Stimulated activated CD4-positive, alpha-beta T cell treated with anti-CD3 and anti-CD28 coated beads, TNF-alpha, amount 100 ng/mL, for 1 hour (primary cell): ENCODE results near the gene HPS5.

ENCODE experiments used
- DNase-seq, 3 donors: peaks; one replicate each; pipeline ENCODE4 v3.0.0-alpha.2; 2020; ENCODE audit warnings: low read depth in 3 of 3, low spot score in 1 of 3

HPS5 gene

DNA sequence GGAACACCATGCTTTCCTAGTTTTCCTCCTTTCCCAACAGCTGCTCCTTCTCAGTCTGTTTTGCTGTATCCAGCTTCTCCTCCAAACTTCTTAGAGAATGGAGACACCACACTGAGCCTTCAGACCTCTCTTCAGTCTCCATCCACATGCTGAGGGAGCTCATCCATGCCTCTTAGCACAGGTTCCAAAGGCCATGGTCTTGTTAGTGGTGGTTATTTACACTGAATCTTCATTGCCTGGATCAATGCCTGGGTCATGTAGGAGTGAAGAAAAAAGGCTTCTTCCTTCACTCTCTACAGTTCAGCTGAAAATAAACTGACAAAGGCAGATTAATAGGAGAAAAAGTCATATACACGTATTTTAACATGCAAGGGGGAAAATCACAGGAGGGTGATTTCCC, 82.3 kb downstream of the HPS5 start:
- no peak for DNase-seq

DNA sequence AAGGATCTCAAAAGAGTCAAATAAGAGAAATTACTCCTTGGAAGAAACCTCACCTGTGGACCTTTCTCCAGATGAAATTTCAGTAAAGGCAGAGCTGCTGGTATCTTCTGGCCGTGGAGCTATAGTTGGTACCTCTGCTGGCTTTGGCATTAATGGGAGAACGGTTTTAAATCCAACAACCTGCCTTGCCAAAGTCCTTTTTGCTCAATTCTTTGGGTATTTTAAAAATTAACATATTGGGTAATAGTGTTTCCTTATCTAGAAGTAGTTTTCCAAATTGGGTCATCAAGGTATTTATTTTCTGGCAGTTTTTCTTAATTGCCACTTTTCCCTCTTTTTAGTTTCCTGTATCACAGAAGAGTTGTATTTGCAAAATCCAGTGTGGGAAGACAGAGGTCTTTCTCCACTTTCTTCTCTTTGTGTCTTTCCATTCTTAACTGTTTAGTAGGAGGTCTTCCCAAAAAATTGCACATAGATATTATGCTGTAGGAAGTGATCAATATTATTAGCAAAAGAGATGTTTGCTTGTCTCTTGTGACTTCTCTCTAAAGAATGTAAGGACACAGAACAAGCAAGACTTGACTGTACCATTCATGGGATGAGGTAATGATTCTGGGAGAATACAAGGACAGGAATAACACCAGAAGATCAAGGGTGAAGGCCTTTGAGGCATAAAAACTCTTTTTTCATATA, 85.1 kb downstream of the HPS5 start, which contains the start of gene SAA4:
SAA4 (minus strand) TSS at position 139 of the 693 bp plus-strand sequence. CDS start 876 bp downstream, outside the sequence.
- no peak for DNase-seq

DNA sequence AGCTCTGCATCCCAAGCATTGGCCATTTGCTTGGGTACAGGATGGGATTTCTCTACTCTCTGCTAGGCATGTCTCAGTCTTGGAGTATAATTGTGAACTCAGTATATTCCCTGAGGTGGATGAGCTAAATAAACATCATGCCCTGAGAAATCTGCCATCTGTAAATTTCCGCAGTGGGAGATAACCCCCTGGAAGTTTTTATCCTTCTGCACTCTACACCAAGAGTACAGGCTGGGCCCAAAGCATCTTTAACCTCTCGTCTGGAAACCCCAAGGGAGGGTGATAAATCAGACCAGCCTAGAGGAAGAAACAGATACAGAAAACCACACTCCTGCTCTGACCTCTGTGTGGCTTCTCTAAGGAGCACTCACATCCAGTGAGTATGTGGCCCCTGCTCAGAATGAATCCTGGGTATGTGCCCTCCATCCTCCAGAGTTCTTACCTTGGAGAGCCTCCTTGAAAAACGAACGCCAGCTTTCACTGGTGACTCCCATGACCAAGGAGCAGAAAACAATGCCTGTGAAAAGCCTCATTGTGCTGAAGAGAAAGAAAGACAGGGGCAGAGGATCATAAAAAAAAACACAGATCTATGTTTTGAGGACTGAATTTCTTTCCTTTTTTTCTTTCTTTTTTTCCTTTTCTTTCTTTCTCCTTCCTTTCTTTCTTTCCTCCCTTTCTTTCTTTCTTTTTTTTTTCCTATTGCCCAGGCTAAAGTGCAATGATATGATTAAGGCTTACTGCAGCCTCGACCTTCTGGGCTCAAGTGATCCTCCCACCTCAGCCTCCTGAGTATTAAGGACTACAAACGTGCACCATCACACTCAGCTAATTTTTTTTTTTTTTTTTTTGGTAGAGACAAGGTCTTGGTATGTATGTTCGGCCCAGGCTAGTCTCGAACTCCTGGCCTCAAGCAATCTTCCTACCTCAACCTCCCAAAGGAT, 86.3 kb downstream of the HPS5 start:
- DNase-seq: no peak

DNA sequence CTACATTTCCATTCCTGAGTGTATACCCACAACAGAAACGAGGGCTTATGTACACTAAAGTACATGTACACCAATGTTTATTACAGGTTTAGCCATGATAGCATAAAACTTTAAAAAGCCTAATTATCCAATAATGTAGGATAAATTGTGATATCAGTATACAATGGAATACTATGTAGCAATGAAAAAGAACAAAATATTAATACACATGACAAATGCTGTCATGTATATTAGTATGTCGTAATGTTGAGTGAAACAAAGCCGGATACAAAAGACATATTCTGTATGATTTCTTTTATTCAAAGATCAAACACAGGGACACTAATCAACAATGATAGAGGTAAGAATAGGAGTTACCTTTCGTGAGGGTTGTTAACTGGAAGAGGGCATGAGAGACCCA, 88.0 kb downstream of the HPS5 start:
- no peak for DNase-seq

DNA sequence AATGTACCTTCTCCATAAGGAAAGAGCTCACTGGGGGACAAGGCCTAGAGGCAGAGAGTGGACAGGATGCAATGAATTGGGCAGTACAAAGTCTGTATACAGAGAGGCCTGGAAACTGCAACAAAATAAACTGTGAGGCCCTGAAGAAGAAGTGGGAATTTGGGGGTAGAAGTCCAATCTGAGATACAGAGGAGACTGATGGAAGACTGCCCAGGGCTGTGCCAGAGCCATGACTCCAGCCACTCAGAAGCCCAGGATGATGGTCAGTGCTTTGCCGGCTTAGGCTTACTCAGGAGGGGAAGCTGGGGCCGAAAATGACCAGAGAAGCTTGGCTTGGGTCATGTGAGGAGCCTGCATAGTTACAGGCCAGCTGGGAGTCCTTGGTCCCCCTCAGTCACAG, 91.1 kb downstream of the HPS5 start:
- DNase-seq: no peak

DNA sequence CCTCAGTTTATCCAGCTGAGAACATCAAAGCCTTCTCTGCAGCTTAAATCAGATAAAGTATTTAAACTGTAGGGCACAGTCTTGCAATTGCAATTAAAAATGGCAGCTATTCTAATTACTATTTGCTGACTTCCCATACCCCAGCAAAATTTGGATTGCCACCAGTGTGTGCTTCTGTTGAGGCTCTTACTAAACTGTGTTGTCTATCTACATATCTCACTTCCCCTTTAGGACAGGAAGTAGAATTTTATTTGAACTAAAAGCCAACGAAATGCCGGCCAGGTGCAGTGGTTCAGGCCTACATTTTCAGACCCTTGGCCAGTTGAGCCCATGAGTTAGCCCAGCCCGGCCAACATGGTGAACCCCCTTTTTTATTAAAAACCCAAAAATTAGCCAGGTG, 92.4 kb downstream of the HPS5 start:
- DNase-seq: no peak
